DMS53 treated with DMSO at 0.1 percent for 48 hours (cell line): ENCODE measurements around the gene TNS1.
"Not testable (repeated sequence)": the region's sequence is repeated elsewhere in the genome, so short reads cannot be mapped to it uniquely, and the experiment has no call there.

ENCODE experiments used
- DNase-seq: peaks from one replicate; lab custom pipeline; 2025; ENCODE audit not compliant: unreplicated experiment; lab: John Stamatoyannopoulos, UW

Gene TNS1

GRCh38 chr2:217820904-217821303 is 181.9 kb downstream of the TNS1 start:
- DNase-seq = no peak

DNA sequence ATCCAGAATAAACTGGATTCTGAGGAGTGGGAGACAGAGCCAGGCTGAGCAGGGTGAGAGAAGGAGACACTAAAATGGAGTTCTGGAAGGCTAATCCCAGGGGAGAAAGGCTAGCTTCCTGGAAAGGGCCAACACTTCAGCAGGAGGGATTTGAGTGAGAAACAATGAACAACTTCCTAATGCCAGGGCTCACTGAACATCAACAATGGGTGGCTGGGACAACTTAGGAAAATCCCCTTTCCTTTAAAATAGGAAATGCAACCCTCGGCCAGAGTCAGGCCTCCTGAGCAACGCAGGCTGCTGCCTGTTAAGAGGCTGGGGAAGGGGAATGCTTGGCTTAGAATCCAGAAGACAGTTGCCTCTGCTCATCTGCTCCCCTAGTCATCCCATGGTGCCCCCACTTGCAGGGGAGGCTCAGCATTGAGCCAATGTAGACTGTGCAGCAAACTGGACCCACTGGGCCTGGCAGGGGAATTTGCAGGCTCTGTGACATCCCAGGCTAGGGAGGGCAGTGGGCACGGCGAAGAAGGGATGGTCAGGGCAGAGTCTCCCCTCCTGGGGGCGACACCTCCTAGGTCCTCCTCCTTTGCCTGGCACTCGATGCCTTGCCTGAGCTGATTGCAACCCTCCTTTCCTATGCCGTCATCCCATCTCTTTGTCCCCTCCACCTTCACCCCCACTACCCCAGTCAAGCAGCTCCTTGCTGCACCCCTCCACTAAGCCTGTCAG is 182.5 kb downstream of the TNS1 start:
- no peak for DNase-seq

DNA sequence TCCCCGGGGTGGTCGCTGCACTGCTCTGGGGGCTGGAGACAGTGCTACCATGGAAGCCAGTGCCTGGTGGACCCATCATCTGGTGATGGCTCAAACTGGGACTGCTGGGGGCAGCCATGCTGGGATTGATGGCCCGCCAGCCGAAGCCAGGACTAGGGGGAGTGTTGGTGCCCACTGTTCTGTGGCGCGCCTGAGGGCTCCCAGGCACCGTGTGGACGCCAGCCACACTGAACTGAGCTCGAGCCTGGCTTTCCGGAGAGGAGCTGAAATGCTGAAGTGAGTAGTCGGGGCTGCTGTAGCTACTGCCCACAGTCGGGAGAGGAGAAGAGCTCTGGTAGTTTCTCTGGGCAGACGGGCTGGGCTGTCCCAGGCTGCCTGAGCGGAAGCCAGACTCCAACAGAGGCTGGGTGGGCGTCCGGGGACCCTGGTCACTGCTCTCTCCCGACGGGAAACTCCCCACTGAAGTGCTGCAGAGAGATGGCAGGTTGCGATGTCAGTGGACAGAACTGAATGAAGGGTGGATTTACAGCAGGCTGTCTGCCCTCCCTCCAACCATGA is 184.4 kb downstream of the TNS1 start:
- no peak for DNase-seq

- DNase-seq = no peak
Measured at GRCh38 chr2:217817466-217818292, 185.1 kb downstream of the TNS1 start.

- no peak for DNase-seq
Measured at GRCh38 chr2:217816396-217816869, 186.4 kb downstream of the TNS1 start.

- no peak for DNase-seq
Measured at GRCh38 chr2:217813828-217814227, 189.0 kb downstream of the TNS1 start.

DNA sequence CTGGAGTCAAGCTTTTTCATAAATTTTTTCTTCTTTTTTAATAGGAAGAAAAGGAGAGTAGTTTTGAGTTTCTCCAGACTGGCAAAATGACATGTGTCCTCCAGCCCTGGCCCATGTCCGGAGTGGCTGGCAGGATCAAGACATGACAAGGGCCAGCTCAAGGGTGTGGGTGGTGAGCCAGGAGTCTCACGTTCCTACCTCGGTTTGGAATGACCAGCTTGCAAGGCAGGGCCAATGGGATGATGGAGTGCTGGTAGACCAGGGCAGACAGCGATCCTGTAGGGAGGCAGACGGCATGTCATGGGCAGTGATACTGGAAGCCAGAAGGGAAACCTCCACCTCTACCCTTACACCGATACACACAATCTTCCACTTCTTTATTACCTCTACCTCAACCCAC is 190.6 kb downstream of the TNS1 start:
- no peak for DNase-seq

DNA sequence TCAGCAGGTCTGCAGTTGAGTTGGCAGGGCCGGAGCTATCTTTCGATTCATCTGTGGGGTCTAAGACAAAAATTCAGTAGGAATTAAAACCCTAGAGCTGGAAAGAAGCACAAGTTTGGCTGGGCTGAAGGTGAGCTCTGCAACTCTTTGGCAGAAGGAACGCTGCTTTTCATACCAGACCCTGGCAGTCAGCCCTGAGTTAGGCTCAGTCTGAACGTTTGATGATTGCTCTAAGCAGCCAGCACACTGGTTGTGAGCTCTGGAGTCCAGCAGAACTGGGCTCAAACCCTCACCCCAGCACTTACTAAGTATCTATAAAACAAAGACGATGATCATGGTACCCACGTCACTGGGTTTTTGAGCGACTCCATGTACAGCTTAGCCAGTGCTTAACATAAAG is 192.5 kb downstream of the TNS1 start:
- no peak for DNase-seq

- no peak for DNase-seq
Measured at GRCh38 chr2:217809736-217810135, 193.1 kb downstream of the TNS1 start.

DNA sequence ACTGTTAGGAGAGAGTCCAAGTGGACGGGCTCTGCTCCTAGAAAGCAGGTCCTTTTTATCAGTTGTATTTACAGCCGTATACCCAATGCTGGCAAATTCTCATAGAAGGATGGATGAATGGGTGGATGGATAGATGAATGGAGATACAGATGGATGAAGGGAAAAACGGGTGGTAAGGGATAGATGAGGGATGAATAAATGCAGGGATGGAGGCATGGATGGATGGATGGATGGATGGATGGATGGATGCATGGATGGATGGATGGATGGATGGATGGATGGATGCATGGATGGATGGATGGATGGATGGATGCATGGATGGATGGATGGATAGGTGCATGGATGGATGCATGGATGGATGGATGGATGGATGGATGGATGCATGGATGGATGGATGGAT is 193.8 kb downstream of the TNS1 start:
- not testable (repeated sequence) for DNase-seq

- DNase-seq = no peak
Measured at GRCh38 chr2:217808326-217808725, 194.5 kb downstream of the TNS1 start.

GRCh38 chr2:217807753-217808152 is 195.0 kb downstream of the TNS1 start:
- no peak for DNase-seq

GRCh38 chr2:217807025-217807424 is 195.8 kb downstream of the TNS1 start:
- DNase-seq = no peak

- no peak for DNase-seq
Measured at GRCh38 chr2:217806482-217806765, 196.4 kb downstream of the TNS1 start.

DNA sequence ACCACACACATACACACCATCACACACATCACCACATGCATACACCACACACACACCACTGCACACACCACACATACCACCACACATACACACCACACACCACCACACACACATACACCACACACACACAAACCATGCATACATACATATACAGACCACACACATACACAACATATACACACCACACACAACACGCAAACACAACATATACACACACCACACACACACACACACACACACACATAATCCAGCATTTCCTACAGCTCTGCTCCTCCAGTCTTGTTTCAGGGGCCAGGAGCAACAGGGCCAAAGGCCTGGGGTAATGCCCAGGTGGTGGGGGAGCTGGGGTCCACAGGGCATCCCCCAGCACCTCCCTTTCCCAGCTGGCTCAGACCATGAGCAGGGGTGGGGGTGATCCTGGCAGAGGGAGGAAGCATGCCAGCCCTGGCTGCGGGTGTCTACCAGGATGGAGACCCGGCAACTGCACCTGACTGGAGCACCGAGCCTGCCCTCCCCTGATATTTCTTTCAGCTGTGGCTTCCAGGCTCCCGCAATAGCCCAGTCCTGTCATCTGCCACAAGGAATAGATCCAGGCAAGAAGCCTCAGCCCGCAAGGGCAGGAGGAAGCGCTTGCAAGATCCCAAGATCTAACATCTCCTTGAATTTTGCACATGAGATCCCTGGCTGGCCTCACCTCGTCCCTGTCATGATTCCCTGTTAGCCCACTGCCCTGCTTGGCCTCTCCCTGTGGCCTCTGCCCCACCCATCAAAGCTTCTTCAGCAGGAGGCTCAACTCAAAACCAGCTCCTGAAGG is 196.9 kb downstream of the TNS1 start:
- no peak for DNase-seq

DNA sequence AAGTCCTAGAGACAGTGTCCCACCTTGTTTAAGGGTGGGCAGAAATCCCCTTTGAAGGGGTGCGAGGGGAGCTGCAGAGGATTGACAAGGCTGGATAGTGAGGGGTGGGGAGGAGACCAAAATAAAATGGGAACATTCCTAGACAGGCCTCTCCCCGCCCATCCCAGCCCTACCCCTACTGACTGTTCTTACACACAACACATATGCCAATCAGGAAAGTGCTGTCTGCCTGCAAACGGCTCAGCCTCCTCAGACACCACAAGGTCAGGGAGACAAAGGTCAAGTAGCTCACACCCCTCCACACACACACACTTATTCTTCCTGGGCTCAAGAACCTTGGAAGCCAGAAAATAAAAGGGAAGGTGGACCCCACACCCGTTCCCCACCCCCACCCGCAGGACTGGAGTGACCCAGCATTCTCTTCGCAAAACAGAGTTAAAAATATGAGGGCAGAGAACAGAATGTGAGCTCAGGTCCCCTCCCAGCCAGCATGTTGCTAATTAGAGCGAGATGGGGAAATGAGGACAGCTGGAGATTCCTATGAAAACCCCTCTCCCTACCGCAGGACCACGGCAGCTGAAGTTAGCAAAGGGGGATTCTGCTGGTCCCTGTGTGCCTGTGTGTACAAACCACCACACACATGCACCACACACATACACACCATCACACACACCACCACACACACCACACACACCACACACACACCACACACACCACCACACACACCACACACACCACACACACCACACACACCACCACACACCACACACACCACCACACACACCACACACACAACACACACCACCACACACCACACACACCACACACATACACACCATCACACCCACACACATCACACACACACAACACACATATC is 197.8 kb downstream of the TNS1 start:
- no peak for DNase-seq

DNA sequence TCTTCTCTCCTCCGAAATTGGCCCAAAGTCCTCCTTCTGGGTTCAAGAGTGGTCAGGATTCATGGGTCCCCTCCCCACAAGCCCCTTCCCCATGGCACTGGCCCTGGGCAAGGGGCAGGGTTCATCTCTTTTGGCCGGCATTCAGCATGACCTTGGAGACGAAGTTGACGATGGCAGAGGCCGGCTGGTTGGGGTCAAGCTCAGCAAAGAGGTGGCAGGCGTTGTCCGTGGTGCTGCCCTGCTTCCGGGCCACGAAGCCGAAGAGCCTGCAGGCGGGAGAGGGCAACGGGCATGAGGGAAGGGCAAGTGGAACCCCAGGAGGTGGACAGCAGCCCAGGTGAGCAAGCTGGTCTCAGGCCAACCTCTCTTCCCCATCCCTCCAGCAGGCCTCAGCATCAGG is 198.5 kb downstream of the TNS1 start:
- no peak for DNase-seq

DNA sequence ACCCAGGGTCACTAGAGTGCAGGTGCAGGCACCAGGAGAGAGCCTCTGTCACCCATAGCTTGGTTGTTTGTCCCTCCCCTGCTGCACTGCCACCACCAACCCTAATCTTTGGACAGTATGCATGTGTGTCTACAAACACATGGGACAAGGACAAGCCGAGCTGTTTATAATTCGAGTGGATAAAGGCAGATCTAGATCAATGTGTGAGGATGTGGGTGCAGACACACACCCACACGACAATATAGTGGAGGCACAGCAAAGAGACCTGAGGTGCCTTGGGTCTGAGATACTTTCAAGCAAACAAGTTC is 199.2 kb downstream of the TNS1 start:
- DNase-seq = no peak

DNA sequence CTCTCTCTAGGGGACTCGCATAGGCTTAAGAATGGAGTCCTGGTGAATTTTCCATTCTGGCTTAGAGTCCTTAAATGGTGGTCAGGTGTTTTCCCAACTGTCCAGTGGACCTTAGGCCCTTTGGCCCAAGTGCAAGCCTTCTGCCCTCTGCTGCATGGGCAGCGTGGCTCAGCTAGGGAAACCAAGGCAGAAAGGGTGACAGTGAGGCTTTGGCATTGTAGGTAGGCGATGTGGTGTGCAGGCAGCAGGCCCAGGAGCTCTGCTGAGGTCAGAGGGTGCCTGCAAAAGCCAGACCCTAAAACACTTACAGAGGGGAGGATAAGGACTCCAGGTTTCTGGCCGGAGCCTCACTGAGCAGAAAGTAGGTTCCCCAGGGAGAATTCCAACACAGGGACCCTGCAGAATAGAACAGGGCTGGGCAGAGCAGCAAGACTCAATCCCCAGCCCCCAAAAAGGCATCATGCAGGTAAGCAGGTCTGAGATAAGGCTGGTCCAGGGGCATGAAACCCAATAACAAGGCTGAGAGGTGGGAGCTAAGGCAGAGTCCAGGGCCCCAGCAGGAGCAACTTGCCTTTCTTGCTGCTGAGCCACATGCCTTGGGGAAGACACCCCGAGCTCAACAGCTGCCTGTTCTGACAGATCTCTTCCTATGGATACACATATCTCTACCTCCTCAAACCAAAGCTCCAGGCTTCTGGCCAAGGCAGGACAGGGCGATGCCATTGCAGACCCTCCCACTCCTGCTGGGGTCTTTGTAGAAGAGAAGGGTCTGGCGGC is 199.7 kb downstream of the TNS1 start:
- no peak for DNase-seq

- DNase-seq = no peak
Measured at GRCh38 chr2:217802266-217802665, 200.5 kb downstream of the TNS1 start.
